A172 (cell line): ENCODE data around the gene KRTAP19-3. TPM values are rescaled to one million over a fixed set of nuclear protein-coding genes. Genes with fewer than 3 reads are reported as not detected.
A peak's percentile ranks its signal among the peaks of the same experiment; 100 is the strongest.
"Not testable (repeated sequence)": the region's sequence is repeated elsewhere in the genome, so short reads cannot be mapped to it uniquely, and the experiment has no call there.

Experiments
- DNase-seq: peaks from one replicate; pipeline ENCODE4 v3.0.0-alpha.2; 2015; ENCODE audit warnings: low spot score
- total RNA-seq: library from RNA; depleted of rRNA; stranded (reverse); fragments of >200 nt; shearing (Covaris generic); gene quantifications from 2 replicates; pipeline ENCODE4 v1.2.3, GENCODE V29; 2014; rRNA removed

KRTAP19-3 gene
- total RNA-seq, result not detected in 2 replicates

DNA sequence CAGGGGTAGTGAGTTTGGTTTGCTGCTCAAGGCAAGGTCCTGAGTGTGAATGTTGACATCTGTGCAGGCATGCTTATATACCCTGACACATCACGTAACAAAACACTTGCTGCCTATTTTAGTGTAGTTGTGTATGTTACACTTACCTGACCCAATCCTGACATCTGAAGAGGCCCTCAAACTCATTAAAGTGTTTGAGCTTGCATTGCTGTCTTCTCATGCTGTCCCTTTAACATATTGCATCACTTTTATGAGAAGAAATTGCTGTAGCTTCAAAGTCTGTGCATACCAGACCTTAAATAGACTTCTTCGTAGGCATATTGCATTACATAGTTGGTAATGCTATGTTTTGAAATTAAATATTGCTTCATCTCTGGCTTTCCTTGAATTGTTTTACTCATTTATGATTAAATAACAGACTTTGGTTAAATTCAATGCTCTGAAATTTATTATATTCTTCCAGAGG lies at the start of gene KRTAP19-3:
TSS of gene KRTAP19-3 (minus strand) at position 51 of the 466 bp plus-strand sequence. CDS start 56 bp downstream, outside the sequence.
- no peak for DNase-seq

DNA sequence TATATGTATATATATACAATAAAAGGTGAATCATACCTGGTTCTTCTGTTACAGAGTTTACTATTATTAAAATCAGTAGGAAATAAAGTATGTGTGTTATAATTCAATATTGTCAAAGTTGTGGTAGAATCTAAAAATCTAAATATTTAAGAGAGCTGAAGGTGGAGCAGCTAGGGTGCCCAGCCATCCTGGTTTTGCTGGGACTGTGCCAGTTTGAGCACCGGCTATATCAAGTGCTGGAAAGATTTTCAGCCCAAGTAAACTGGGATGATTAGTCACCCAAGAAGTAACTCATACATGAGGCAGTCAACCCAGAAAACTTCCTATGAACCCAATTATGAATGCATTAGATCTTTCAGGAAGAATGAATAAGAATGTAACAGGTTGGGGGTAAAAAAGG lies 27.1 kb upstream of the KRTAP19-3 start:
- no peak for DNase-seq

DNA sequence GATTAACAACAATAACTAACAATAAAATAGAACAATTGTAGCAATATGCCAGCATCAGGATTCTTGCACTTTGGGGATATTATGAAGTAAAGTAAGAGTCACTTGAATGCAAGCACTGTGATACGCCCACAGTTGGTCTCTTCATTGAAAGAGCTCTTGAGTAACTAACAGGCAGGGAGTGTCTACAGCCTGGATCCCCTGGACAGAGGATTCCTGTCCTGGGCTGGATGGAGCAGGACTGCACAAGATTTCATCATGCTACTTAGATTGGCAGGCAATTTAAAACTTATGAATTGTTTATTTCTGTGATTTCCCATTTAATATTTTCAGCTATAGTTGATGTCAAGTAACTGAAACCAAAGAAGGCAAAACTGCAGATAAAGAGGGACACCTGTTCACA lies 23.9 kb upstream of the KRTAP19-3 start:
- no peak for DNase-seq

DNA sequence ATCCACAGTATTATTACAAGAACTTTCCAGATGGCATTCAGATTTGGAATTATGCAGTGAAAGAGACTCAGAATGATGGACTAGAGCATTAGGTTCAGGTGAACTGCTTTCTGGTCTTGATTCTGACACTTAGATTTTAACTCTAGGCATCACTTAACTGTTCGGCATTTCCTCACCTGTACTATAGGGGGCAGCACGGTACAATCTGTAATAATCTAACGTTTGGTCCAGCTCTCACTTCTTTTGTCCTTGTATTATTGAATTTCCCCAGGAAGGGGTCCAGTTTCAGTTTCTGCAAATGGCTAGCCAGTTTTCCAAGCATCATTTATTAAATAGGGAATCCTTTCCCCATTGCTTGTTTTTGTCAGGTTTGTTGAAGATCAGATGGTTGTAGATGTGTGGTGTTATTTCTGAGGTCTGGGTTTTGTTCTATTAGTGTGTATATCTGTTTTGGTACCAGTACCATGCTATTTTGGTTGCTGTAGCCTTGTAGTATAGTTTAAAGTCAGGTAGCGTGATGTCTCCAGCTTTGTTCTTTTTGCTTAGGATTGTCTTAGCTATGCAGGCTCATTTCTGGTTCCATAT lies 13.9 kb upstream of the KRTAP19-3 start:
- DNase-seq, result not testable (repeated sequence)

DNA sequence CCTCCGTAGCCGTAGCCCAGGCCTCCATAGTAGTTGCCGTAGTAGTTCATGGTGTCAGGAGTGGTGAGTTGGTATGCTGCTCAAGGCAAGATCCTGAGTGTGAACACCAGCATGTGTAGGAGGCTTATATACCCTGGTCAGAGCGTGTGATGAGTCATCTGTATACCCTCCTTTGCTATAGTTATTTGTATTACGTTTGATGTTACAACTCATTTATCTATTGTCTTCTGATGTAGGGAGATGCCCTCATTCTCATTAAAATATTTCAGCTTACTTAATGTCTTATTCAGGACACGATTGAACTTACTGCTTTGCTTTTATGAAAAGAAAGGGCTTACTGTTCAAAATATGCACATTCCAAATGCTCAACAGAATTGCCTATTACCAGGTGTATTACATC lies 10.2 kb upstream of the KRTAP19-3 start, which contains the start of gene KRTAP19-5:
TSS of gene KRTAP19-5 (minus strand) at position 101 of the 400 bp plus-strand sequence. CDS start at position 50, 51 bp downstream.
- DNase-seq, result no peak

DNA sequence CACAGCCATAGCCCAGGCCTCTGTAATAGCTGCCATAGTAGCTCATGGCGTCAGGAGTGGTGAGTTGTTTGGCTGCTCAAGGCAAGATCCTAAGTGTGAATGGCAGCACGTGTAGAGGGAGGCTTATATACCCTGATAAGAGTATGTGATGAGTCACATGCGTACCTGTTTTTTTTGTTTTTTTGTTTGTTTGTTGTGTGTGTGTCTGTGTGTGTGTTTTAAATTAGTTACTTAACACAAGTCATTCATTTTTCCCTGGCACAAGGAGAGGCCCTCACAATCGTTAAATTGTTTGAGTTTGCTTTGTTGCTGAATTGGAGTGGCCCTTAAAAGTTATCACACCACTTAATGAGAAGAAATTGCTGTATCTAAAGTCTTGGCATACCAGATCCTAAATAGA lies 5.3 kb upstream of the KRTAP19-3 start, which contains the start of gene KRTAP19-4:
TSS of gene KRTAP19-4 (minus strand) at position 101 of the 400 bp plus-strand sequence. CDS start at position 46, 55 bp downstream.
- DNase-seq, result no peak

DNA sequence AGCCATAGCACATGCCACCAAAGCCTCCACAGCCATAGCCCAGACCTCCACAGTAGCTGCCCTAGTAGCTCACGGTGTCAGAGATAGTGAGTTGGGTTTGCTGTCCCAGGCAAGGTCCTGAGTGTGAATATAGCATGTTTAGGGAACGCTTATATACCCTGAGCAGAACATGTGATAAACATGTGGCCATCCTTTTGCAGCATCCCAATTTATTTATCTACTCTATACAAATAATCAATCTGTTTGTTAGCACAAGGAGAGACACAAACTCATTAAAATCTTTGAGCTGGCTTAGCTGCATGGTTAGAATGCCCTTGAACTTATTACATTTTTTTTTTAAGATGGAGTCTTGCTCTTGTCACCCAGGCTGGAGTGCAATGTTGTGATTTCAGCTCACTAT lies 4.5 kb downstream of the KRTAP19-3 start, which contains the start of gene KRTAP19-2:
TSS of gene KRTAP19-2 (minus strand) at position 101 of the 400 bp plus-strand sequence. CDS start at position 13, 88 bp downstream.
- DNase-seq, result no peak

DNA sequence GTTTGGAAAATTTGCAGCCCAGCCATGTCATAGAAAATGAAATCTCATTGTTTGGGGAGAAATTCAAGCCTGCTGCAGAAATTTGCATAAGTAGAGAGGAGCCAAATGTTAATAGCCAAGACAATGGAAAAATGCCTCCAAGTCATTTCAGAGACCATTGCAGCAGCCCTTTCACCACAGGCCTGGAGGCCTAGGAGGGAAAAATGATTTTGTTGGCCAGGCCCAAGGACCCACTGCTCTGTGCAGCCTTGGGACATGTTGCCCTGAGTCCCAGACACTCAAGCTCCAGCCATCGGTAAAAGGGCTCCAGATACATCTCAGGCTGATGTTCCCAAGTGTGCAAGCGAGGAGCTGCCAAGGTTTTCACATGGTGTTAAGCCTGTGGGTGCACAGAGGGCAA lies 5.6 kb downstream of the KRTAP19-3 start:
- no peak for DNase-seq

DNA sequence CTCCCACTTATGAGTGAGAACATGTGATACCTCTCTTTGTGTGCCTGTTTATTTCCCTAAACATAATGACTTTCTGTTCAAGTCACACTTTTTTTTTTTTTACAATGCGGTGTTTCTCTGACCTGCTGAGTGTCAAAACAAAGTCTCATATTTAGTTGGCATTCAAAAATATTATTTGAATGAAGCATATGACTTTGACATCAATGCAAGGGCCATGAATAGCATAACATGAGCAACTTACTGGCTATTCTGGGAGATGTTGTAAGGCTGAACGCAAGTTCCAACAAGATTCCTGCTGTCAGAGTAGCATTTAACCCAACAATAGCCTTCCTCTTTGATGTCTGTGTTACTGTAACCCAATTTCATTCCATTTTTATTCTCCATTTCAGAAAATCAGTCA lies 9.7 kb downstream of the KRTAP19-3 start:
- DNase-seq, result no peak

DNA sequence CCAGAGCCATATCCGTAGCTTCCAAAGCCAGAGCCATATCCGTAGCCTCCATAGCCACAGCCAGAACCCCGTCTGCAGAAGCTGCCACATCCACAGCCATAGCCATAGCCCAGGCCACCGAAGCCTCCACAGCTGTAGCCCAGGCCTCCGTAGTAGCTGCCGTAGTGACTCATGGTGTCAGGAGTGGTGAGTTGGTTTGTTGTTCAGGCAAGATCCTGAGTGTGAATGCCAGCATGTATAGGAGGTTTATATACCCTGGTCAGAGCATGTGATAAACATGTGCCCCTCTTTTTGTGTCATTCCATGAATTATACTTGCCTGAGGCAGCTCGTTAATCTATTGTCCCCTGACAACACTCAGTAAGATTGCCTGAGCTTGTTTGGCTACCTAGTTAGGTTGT lies 11.7 kb downstream of the KRTAP19-3 start, which contains the start of gene KRTAP19-1:
TSS of gene KRTAP19-1 (minus strand) at position 223 of the 400 bp plus-strand sequence. CDS start at position 173, 50 bp downstream.
- no peak for DNase-seq

DNA sequence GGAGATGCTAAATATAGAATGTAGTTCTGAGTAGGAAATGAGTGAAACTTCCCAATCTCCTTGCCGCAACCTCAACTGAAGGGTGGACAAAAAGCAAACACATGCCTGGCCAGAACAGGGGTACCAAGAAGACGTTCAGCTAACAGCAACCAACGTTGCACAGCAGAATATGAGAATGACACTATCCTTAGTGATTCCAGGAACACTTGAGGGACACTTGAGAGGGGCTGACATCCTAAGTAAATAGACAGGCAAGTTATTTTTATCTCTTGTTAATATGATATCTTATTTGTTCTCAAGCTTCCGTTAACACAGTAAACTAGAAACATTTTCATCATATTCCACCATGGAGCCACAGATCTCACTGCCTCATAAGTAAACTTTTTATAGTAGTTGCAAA lies 12.6 kb downstream of the KRTAP19-3 start:
- no peak for DNase-seq

DNA sequence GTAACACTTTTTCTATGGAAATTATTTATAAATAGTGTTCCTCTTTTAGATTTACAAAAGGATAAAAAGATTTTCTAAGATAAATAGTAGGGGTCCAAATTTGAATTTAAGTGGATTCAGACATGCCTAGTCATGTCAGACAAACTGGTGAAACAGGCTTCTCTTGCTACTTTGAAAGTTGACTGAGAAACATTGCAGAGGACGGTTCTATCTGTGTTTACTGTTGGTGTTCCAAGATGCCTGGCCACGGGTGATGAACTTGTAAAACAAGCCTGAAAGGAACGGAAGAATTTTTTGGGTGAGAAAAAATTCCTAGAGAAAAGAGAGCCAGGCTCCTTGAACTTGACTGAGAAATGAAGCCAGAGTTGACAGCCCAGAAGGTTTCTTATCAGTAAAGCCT lies 13.8 kb downstream of the KRTAP19-3 start:
- DNase-seq, result no peak

DNA sequence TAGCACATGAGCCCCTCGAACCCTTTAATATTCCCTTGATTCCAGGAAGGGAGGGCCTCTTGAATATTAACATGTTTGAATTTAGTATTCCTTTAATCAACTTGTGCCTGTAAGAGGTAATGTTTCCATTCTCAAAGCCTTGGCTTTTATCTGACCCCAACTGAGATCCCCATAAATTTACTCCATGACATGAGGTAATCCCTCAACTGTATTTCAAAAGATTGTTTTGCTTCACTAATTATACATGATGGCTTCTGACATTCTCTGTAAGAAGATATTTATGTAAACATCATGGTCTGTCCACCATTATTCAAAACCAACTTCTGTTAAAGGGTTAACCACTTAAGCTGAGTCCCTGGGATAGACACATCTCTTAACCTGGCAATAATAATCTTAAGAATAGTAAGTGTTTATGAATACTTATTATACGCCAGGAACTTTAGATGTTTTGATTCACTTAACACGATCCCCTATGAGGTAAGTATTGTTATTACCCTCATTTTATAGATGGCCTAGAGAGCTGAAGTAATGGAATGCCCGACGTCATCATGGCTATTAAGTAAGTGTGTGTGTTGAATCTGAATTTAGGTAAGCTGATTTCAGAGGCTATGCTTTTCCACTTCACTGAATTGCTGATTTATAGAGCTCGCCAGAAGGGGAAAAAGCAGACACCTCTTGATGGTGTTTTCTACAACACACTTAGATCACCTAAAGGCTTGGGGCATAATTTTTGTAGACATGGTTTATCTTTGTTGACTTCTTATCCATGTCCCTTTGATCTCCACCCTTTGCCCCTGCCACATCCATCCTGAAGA lies 22.7 kb downstream of the KRTAP19-3 start:
- no peak for DNase-seq

DNA sequence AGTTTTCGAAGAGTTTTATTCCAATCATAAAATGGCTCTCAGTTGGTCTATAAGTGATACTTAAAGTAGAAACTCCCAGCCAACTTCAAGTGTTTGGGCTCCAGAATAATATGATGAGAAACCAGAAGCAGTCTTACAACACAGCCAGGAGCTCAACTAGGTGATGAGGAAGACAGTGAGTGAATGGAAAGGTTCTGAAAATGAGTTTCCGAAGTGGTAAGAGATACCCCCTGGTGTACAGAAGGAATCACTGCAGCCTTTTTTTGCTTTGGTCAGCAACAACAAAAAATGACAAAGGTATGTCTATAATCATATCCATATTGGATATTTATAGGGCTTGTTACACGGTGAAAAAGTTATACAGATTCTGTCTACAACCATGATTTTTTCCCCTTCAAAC lies 28.1 kb downstream of the KRTAP19-3 start:
- peak; percentile 4 for DNase-seq

DNA sequence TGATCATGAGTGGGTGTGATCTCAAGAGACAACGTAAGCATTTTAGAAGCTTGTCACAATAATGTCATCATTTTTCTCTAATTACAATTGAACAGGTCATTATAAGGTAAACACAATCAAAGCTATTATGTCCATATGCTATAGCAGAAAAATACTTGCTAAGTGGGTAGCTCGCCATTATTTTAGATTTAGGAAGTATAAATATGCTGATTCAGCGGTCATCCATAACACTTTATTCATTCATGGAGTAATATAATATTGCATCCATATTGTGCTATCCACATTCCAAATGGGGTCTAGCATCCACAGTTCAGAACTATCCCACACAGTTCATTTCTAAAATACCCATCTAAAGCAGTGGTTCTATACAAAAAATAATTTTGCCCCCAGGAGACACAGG lies 43.3 kb downstream of the KRTAP19-3 start:
- no peak for DNase-seq

DNA sequence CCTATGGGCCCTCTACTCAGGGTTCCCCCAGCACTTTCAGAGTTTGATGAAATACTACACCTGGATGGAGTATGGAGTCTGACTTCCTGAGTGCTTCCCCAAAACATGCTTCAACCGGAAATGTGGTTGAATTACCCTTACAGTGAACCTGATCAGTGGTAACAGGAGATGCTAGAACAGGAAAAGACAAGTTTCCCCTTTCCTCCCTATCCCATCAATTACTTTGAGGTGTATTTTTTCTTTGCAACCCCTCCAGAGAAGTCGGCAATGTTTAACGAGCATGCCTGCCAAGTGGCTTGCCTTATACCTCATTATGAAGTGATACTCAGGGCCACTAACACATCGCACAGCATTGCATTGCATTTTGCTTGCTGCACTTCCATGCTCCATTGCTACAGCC lies 44.8 kb downstream of the KRTAP19-3 start:
- no peak for DNase-seq

DNA sequence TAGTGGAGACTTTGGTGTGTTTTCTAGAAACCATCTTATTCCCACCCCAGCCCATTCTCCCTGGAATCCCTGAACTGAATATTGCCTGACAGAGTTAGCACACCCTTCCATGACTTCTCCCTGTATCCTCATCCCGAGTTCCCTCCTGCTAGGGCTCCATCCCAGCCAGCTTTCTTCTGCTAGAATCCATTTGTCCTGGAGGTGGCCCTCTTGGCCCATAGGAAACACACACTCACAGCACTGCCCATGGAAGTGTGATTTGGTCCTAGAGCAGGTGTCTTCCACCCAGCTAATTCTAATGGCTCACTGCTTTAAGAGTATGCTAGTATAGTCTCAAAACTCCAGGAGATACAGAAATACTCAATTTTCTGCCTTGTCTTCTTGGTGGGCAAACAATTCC lies 47.6 kb downstream of the KRTAP19-3 start:
- DNase-seq, result no peak

DNA sequence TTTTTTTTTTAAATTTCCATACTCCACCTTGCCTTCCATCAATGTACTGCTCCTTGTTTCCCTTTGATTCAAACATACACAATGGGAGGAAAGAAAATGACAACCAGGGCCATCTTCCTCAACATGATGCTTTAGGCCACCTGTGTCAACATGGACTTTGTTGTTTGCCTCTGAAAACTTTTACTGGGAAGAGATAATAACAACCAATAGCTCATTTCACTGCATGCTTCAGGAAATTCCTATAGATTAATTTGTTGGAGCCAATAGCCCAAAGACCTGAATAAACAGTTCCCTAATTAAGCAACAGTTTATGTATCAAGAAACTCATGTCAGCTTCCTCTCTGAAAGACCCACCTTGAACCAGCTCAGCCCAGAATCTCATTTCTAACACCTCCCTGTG lies 48.6 kb downstream of the KRTAP19-3 start:
- DNase-seq, result no peak
